Activated CD4-positive, CD25-positive, alpha-beta regulatory T cell treated with anti-CD3 and anti-CD28 coated beads, Interleukin-2, amount 50 U/mL, for 72 hours (primary cell): ENCODE results near the gene EGR2.
"Not testable (repeated sequence)": the region's sequence is repeated elsewhere in the genome, so short reads cannot be mapped to it uniquely, and the experiment has no call there.

Source experiments
- DNase-seq: peaks from one replicate; pipeline ENCODE4 v3.0.0; 2021

Gene EGR2

DNA sequence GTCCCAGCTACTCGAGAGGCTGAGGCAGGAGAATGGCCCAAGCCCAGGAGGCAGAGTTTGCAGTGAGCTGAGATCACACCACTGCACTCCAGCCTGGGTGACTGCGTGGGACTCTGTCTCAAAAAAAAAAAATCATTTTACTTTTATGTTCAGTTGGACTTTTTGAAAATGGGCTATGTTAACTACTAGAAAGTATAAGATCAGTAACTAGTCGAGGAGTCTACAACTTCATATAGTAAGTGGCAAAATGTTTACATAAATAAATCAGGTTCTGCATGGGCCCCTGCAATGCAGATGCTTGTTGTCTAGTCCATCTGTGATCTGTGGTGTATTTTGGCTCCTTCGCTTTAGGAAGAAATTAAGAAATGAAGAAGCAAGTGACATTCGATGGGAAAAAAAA is 23.9 kb downstream of the EGR2 start:
- no peak for DNase-seq

- DNase-seq: no peak
Observed at GRCh38 chr10:62790571-62790970, 25.6 kb downstream of the EGR2 start.

DNA sequence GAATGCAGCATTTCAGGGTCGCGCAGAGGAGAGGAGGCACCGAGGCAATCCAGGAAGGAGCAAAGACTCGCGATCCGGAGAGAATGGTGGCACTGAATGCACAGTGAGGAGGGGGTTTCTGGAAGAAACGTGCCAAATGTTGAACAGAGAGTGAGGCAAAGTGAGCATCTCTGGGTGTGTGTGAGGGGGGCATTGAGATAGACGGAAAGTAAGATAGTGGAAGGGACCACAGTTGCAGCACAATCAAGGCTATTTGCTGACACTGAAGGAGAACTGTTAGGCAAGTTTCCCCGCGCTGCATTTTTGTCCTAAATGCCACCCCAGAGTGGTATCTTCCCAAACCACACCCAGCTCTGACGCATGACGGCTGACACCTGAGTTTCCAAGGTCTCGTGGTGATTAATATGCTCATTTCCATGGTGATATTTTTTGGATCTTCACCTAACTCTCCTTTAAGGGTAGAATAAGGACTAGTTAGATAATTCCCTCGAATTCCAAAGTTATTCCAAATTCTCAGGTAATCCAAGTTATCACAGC is 26.1 kb downstream of the EGR2 start:
- no peak for DNase-seq

GRCh38 chr10:62788861-62789467 is 27.2 kb downstream of the EGR2 start:
- no peak for DNase-seq

DNA sequence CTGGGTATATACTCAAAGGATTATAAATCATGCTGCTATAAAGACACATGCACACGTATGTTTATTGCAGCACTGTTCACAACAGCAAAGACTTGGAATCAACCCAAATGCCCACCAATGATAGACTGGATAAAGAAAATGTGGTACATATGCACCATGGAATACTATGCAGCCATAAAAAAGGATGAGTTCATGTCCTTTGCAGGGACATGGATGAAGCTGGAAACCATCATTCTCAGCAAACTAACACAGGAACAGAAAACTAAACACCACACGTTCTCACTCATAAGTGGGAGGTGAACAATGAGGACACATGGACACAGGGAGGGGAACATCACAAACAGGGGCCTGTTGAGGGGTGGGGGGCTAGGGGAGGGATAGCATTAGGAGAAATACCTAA is 27.9 kb downstream of the EGR2 start:
- not testable (repeated sequence) for DNase-seq

GRCh38 chr10:62784537-62784936 is 31.6 kb downstream of the EGR2 start:
- DNase-seq: not testable (repeated sequence)

- peak; percentile 71 for DNase-seq
Observed at GRCh38 chr10:62779487-62780248, 36.5 kb downstream of the EGR2 start.

DNA sequence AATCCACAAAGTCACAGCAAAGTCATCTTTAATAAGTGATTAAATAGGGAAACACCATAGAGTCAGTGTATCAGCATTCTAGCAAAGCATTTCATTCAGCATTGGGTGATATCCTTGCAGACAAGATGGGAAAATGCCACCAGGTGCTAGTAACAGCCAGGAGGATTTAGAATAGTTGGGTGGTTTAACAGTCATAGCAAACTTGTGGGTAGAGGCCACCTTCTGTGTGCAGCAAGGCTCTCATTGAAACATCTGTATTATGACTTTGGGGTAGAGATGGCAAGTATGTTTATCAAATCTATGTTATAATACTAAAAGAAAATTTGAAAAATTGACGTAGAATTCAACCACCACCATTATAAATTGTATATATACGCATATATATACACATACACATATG is 38.0 kb downstream of the EGR2 start:
- DNase-seq: no peak

- DNase-seq: no peak
Observed at GRCh38 chr10:62772186-62772974, 43.8 kb downstream of the EGR2 start.

DNA sequence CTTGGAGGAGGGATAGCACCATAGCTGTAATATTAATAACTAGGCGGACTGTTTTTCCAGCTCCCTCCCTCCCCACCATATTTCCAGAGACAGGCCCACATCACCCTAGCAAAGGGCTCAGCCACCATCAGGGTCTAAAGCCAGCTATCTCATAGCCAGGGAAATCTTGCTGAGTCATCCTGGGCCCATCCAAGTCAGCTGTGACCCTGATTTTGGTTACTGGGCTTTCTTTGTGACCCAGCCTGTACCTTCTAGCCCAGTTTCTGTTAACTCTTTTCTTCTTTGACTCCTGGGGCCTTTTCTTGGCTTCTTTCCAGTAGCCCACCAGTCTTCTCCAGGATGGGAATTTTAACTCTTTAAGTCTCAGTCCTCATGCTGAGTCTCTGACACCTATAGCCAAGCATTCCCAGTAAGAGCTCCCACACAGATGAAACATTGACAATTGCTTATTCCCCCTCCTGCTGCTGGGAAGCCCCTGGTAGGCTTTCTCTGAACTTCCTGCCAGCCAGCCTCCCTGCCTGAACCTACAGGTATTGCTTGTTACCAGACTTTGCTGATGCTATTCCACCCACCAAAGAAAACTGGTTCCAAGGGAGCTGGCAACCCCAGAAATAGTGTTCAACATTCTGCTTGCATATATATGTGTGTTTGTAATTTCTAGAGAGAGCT is 46.5 kb downstream of the EGR2 start:
- no peak for DNase-seq

DNA sequence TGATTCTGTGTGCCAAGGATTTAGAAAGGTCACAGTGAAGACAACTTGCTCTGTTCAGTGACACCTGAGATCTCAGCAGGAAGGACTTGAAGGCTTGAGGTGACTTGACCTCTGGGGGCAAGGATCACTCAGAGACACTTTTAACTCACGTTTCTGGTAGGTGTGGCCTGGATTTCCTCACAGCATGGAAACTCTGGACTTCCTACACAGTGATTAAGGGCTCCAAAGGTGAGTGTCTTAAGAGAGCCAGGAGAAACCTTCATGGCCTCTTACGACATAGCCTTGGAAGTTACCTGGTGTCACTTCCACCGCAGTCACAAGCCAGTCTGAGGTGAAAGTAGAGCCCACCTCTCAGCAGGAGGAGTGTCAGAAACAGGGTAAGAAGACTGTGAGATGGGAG is 49.8 kb downstream of the EGR2 start:
- DNase-seq: no peak

GRCh38 chr10:62765726-62766125 is 50.4 kb downstream of the EGR2 start:
- no peak for DNase-seq

DNA sequence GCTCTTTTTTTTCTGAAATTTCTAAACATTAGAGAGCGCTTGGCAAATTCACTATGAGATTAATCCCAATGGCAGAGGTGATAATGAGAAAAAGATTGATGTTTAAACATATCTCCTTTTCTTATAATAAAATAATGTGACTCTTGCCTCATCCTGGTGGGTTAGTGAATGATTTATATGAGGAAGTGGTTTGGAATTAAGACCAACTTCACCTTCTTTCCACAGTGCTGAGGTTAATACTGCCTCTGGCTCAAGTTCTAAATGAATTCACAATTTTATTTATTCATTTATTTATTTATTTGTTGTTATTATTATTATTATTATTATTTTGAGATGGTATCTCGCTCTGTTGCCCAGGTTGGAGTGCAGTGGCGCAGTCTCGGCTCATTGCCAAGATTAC is 52.2 kb downstream of the EGR2 start:
- no peak for DNase-seq

DNA sequence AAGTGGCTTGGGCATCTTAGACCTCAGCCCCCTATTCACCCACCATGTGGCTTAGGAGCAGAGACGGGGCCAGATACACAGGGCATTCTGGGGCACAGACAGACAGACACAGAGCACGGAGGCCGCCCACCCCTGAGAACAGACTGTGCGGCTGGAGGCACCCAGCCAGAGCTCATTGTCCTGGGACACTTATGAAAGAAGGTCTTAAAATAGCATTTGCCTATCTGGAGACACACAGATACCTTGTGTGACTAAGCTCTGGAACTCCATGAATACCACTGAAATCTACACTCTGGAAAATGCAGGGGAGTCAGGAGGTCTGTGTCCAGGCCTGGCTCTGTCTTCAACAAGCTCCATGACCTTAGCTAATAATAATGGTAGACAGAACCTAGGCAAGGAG is 53.0 kb downstream of the EGR2 start:
- DNase-seq: no peak
